ENCODE results near the gene MEGF10. TPM values are rescaled to one million over a fixed set of nuclear protein-coding genes. Genes with fewer than 3 reads are reported as not detected.
A peak's percentile ranks its signal among the peaks of the same experiment; 100 is the strongest.
"Not testable (repeated sequence)": the region's sequence is repeated elsewhere in the genome, so short reads cannot be mapped to it uniquely, and the experiment has no call there.

MEGF10 gene
- total and polyA plus RNA-seq, 4 experiments from 2014 or later, result not detected

GRCh38 chr5:127308325-127308724 is 17.7 kb downstream of the MEGF10 start:
- POLR2A ChIA-PET (ENCODE audit: partially characterized antibody); H3K9me3 ChIP-seq (ENCODE audit: control insufficient read depth in 1 of 2, low read length in 2 of 2); H3K4me3 Mint-ChIP-seq; H3K36me3 ChIP-seq (ENCODE audit: insufficient read depth, low read length); CTCF ChIA-PET (ENCODE audit: partially characterized antibody); H3K27me3 Mint-ChIP-seq; H3K27ac ChIP-seq (ENCODE audit: low read depth, low read length); H3K27me3 ChIP-seq (ENCODE audit: insufficient read depth, low read length); intact Hi-C loops (cut with micrococcal nuclease); DNase-seq; H3K36me3 Mint-ChIP-seq; H3K4me3 ChIP-seq (ENCODE audit: low read length in 2 of 2); H3K4me1 Mint-ChIP-seq; H3K9me3 Mint-ChIP-seq; H3K27ac Mint-ChIP-seq; H3K4me1 ChIP-seq (ENCODE audit: insufficient read depth, low read length): not testable (repeated sequence)

- no peaks in the 10 kb centered on the region for H3K36me3 Mint-ChIP-seq
- POLR2A ChIA-PET (ENCODE audit: partially characterized antibody), result no interaction called here
These were observed 18.3 kb downstream of the MEGF10 start for GRCh38 chr5:127308945-127309344.

GRCh38 chr5:127311349-127311748 is 20.8 kb downstream of the MEGF10 start:
- Histone ChIP-seq H3K36me3 (ENCODE audit: insufficient read depth, low read length) (no peaks in the 10 kb centered on the region), H3K9me3 (ENCODE audit: control insufficient read depth in 1 of 2, low read length in 2 of 2) (no peaks in the 10 kb centered on the region), H3K27me3 (ENCODE audit: insufficient read depth, low read length) (no peaks in the 10 kb centered on the region), H3K4me1 (ENCODE audit: insufficient read depth, low read length) (no peaks in the 10 kb centered on the region), H3K27ac (ENCODE audit: low read depth, low read length) (no peak overlapping the region), H3K4me3 (ENCODE audit: low read length in 2 of 2) (no peak overlapping the region)
- intact Hi-C loops (cut with micrococcal nuclease), result loop anchor here (5.0 kb wide), 1 partner anchor 529 kb away; no protein-coding TSS in a partner anchor
- H3K9me3 Mint-ChIP-seq, result peaks cover 0 to 3% (median 0%) of the 10 kb centered on the region in 8 donors
- no peak overlapping the region for H3K27ac Mint-ChIP-seq
- DNase-seq, result no peak
- ChIA-PET CTCF (ENCODE audit: partially characterized antibody) (interaction anchor here (2.8 to 4.2 kb wide), 3 partner anchors 475 to 653 kb away, joined by 14 to 31 read pairs (median 29); no protein-coding TSS in a partner anchor), POLR2A (ENCODE audit: partially characterized antibody) (no interaction called here)
- H3K4me3 Mint-ChIP-seq, result no peak overlapping the region
- peaks cover 0 to 4% (median under 1%) of the 10 kb centered on the region in 4 donors for H3K4me1 Mint-ChIP-seq
- H3K36me3 Mint-ChIP-seq, result no peaks in the 10 kb centered on the region
- peaks cover 5 to 9% of the 10 kb centered on the region in 2 donors for H3K27me3 Mint-ChIP-seq

More at GRCh38 chr5:127308945-127309344, 18.3 kb downstream of the MEGF10 start:
- Mint-ChIP-seq H3K9me3 (peaks cover 0 to 3% (median 0%) of the 10 kb centered on the region in 8 donors), H3K27me3 (peaks cover 3 to 12% of the 10 kb centered on the region in 2 donors), H3K4me1 (peaks cover 0 to 3% (median under 1%) of the 10 kb centered on the region in 4 donors), H3K27ac (no peak overlapping the region), H3K4me3 (no peak overlapping the region)
- Histone ChIP-seq H3K4me3 (ENCODE audit: low read length in 2 of 2) (no peak overlapping the region), H3K27me3 (ENCODE audit: insufficient read depth, low read length) (no peaks in the 10 kb centered on the region), H3K27ac (ENCODE audit: low read depth, low read length) (no peak overlapping the region), H3K4me1 (ENCODE audit: insufficient read depth, low read length) (no peaks in the 10 kb centered on the region), H3K36me3 (ENCODE audit: insufficient read depth, low read length) (no peaks in the 10 kb centered on the region), H3K9me3 (ENCODE audit: control insufficient read depth in 1 of 2, low read length in 2 of 2) (no peaks in the 10 kb centered on the region)
- DNase-seq, result no peak
- intact Hi-C loops (cut with micrococcal nuclease), result no loop called here
- CTCF ChIA-PET (ENCODE audit: partially characterized antibody), result no interaction called here

GRCh38 chr5:127311781-127312525 is 21.4 kb downstream of the MEGF10 start:
- Histone ChIP-seq H3K27me3 (ENCODE audit: insufficient read depth, low read length) (no peaks in the 10 kb centered on the region), H3K27ac (ENCODE audit: low read depth, low read length) (no peak overlapping the region), H3K4me1 (ENCODE audit: insufficient read depth, low read length) (no peaks in the 10 kb centered on the region), H3K36me3 (ENCODE audit: insufficient read depth, low read length) (no peaks in the 10 kb centered on the region), H3K4me3 (ENCODE audit: low read length in 2 of 2) (no peak overlapping the region), H3K9me3 (ENCODE audit: control insufficient read depth in 1 of 2, low read length in 2 of 2) (no peaks in the 10 kb centered on the region)
- Mint-ChIP-seq H3K27me3 (peaks cover 5 to 9% of the 10 kb centered on the region in 2 donors), H3K36me3 (no peaks in the 10 kb centered on the region), H3K27ac (no peak overlapping the region), H3K9me3 (peaks cover 0 to 3% (median 0%) of the 10 kb centered on the region in 8 donors), H3K4me1 (peaks cover 0 to 4% (median under 1%) of the 10 kb centered on the region in 4 donors), H3K4me3 (no peak overlapping the region)
- POLR2A ChIA-PET (ENCODE audit: partially characterized antibody), result no interaction called here
- intact Hi-C loops (cut with micrococcal nuclease), result loop anchor here (5.0 kb wide), 1 partner anchor 530 kb away; no protein-coding TSS in a partner anchor
- CTCF ChIA-PET (ENCODE audit: partially characterized antibody), result interaction anchor here (1.0 to 4.2 kb wide), 4 partner anchors 13 to 653 kb away, joined by 3 to 31 read pairs (median 22); no protein-coding TSS in a partner anchor
- DNase-seq, result no peak

GRCh38 chr5:127313379-127313778 is 22.8 kb downstream of the MEGF10 start:
- no peaks in the 10 kb centered on the region for H3K9me3 ChIP-seq (ENCODE audit: control insufficient read depth in 1 of 2, low read length in 2 of 2)
- no peak for DNase-seq
- H3K27ac ChIP-seq (ENCODE audit: low read depth, low read length), result no peak overlapping the region
- intact Hi-C loops (cut with micrococcal nuclease), result loop anchor here (5.0 kb wide), 1 partner anchor 531 kb away; no protein-coding TSS in a partner anchor
- Mint-ChIP-seq H3K27me3 (peaks cover 5 to 9% of the 10 kb centered on the region in 2 donors), H3K9me3 (peaks cover 0 to 2% (median 0%) of the 10 kb centered on the region in 8 donors), H3K4me3 (no peak overlapping the region), H3K36me3 (no peaks in the 10 kb centered on the region), H3K4me1 (peaks cover 0 to 4% (median under 1%) of the 10 kb centered on the region in 4 donors), H3K27ac (no peak overlapping the region)
- H3K27me3 ChIP-seq (ENCODE audit: insufficient read depth, low read length), result no peaks in the 10 kb centered on the region
- no peak overlapping the region for H3K4me3 ChIP-seq (ENCODE audit: low read length in 2 of 2)
- H3K36me3 ChIP-seq (ENCODE audit: insufficient read depth, low read length), result no peaks in the 10 kb centered on the region
- ChIA-PET CTCF (ENCODE audit: partially characterized antibody) (interaction anchor here (0.8 to 4.2 kb wide), 8 partner anchors 8 to 655 kb away, joined by 3 to 31 read pairs (median 7); no protein-coding TSS in a partner anchor), POLR2A (ENCODE audit: partially characterized antibody) (no interaction called here)
- no peaks in the 10 kb centered on the region for H3K4me1 ChIP-seq (ENCODE audit: insufficient read depth, low read length)

GRCh38 chr5:127313847-127314473 is 23.4 kb downstream of the MEGF10 start:
- H3K27ac ChIP-seq (ENCODE audit: low read depth, low read length), result no peak overlapping the region
- no peaks in the 10 kb centered on the region for H3K36me3 Mint-ChIP-seq
- H3K4me3 Mint-ChIP-seq, result peak overlapping the region in 1 of 8 donors; percentile 50
- CTCF ChIA-PET (ENCODE audit: partially characterized antibody), result interaction anchor here (0.8 to 4.2 kb wide), 9 partner anchors 8 to 655 kb away, joined by 3 to 31 read pairs (median 4); no protein-coding TSS in a partner anchor
- peak overlapping the region in 1 of 7 donors; percentile 81 for H3K27ac Mint-ChIP-seq
- POLR2A ChIA-PET (ENCODE audit: partially characterized antibody), result no interaction called here
- H3K4me3 ChIP-seq (ENCODE audit: low read length in 2 of 2), result no peak overlapping the region
- peaks cover 5 to 9% of the 10 kb centered on the region in 2 donors for H3K27me3 Mint-ChIP-seq
- H3K27me3 ChIP-seq (ENCODE audit: insufficient read depth, low read length), result no peaks in the 10 kb centered on the region
- no peaks in the 10 kb centered on the region for H3K9me3 Mint-ChIP-seq
- no peaks in the 10 kb centered on the region for H3K9me3 ChIP-seq (ENCODE audit: control insufficient read depth in 1 of 2, low read length in 2 of 2)
- intact Hi-C loops (cut with micrococcal nuclease), result loop anchor here (1.0 to 5.0 kb wide), 4 partner anchors 476 to 658 kb away; no protein-coding TSS in a partner anchor
- peaks cover 0 to 4% (median under 1%) of the 10 kb centered on the region in 4 donors for H3K4me1 Mint-ChIP-seq
- H3K36me3 ChIP-seq (ENCODE audit: insufficient read depth, low read length), result no peaks in the 10 kb centered on the region
- DNase-seq, result peak in 4 of 5 donors; percentile 38 to 55 (median 54)
- H3K4me1 ChIP-seq (ENCODE audit: insufficient read depth, low read length), result no peaks in the 10 kb centered on the region

- Histone ChIP-seq H3K4me1 (ENCODE audit: insufficient read depth, low read length) (peaks cover 8% of the 10 kb centered on the region), H3K36me3 (ENCODE audit: insufficient read depth, low read length) (no peaks in the 10 kb centered on the region), H3K27me3 (ENCODE audit: insufficient read depth, low read length) (no peaks in the 10 kb centered on the region), H3K4me3 (ENCODE audit: low read length in 2 of 2) (no peak overlapping the region), H3K27ac (ENCODE audit: low read depth, low read length) (no peak overlapping the region), H3K9me3 (ENCODE audit: control insufficient read depth in 1 of 2, low read length in 2 of 2) (no peaks in the 10 kb centered on the region)
- DNase-seq, result no peak
- CTCF ChIA-PET (ENCODE audit: partially characterized antibody), result interaction anchor here (0.7 to 1.5 kb wide), 4 partner anchors 9 to 657 kb away, joined by 3 to 8 read pairs (median 4); no protein-coding TSS in a partner anchor
- no peak overlapping the region for H3K4me3 Mint-ChIP-seq
- intact Hi-C loops (cut with micrococcal nuclease), result no loop called here
- H3K4me1 Mint-ChIP-seq, result peaks cover 8 to 14% (median 12%) of the 10 kb centered on the region in 4 donors
- no peaks in the 10 kb centered on the region for H3K36me3 Mint-ChIP-seq
- H3K27me3 Mint-ChIP-seq, result peaks cover 5 to 8% of the 10 kb centered on the region in 2 donors
- POLR2A ChIA-PET (ENCODE audit: partially characterized antibody), result no interaction called here
- H3K9me3 Mint-ChIP-seq, result no peaks in the 10 kb centered on the region
- H3K27ac Mint-ChIP-seq, result no peak overlapping the region
These were observed 25.4 kb downstream of the MEGF10 start for GRCh38 chr5:127316011-127316410.
